DND-41 (cell line): Measurements from ENCODE around the gene DLGAP1.
"Not testable (repeated sequence)": the region's sequence is repeated elsewhere in the genome, so short reads cannot be mapped to it uniquely, and the experiment has no call there.

ENCODE experiments used
- EZH2 ChIP-seq: IDR thresholded peaks from 3 replicates; pipeline ENCODE4 v1.6.1; 2012; ENCODE audit warnings: borderline replicate concordance, low read depth, mild to moderate bottlenecking, moderate library complexity, low read length, inconsistent platforms; ENCODE audit not compliant: severe bottlenecking
- TF ChIP-seq, protein P1 (sequence below): IDR thresholded peaks from 2 replicates; pipeline ENCODE4 v1.5.1; 2012; ENCODE audit warnings: borderline replicate concordance, low read length, moderate library complexity, mild to moderate bottlenecking; ENCODE audit not compliant: poor library complexity, severe bottlenecking; ENCODE audit errors: extremely low read depth

DNA sequence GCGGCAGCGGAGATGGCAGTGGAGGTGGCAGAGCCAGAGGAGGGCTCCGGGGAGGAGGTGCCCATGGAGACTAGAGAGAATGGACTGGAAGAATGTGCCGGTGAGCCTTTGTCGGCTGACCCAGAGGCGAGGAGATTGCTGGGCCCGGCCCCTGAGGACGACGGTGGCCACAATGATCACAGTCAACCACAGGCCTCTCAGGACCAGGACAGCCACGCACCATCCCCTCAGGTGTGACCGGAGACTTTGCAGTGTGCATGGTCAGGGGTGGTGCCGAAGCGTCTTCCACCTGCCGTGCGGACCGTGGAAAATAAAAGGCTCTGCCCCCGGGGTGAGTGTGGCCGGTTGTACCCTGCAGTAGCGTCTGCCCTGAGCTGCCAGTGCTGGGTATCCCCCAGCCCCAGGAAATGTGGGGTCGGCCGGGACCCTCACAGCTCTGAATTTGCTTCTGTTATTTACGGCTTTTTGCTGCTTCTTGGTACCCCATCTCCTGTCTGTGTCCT is 874.5 kb downstream of the DLGAP1 start:
- TF ChIP-seq, protein P1, sequence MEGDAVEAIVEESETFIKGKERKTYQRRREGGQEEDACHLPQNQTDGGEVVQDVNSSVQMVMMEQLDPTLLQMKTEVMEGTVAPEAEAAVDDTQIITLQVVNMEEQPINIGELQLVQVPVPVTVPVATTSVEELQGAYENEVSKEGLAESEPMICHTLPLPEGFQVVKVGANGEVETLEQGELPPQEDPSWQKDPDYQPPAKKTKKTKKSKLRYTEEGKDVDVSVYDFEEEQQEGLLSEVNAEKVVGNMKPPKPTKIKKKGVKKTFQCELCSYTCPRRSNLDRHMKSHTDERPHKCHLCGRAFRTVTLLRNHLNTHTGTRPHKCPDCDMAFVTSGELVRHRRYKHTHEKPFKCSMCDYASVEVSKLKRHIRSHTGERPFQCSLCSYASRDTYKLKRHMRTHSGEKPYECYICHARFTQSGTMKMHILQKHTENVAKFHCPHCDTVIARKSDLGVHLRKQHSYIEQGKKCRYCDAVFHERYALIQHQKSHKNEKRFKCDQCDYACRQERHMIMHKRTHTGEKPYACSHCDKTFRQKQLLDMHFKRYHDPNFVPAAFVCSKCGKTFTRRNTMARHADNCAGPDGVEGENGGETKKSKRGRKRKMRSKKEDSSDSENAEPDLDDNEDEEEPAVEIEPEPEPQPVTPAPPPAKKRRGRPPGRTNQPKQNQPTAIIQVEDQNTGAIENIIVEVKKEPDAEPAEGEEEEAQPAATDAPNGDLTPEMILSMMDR: not testable (repeated sequence)
- TF ChIP-seq EZH2: not testable (repeated sequence)
